Measurements from ENCODE around the gene APAF1.
A peak's percentile ranks its signal among the peaks of the same experiment; 100 is the strongest.

Gene APAF1

DNA sequence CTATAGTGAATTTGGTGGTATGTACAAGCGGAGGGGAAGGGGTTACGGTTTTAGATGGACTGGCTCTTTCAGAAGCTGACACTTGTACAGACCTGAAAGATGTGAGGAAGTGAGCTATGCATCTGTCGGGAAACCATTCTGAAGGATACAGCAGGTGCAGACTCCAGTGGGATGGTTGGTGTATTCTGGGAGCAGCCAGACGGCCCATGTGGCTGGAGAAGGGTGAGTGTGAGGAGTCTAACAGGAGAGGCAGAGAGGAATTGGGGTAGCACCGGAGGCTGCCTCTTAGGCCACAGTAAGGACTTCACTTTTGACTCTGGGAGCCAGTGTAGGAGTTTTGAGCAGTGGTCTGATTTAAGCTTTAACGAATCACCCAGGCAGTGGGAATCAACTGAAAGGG is 90.7 kb downstream of the APAF1 start (continued):
- no peak for TF ChIP-seq ZNF555 (tag by site-specific recombination; conservative IDR thresholded peaks at IDR 0.05)
- TF ChIP-seq MEIS1 (CRISPR knock-in tag; IDR thresholded peaks at IDR 0.05; ENCODE audit: borderline replicate concordance): no peak
- no peak for TF ChIP-seq ZNF112 (tag by site-specific recombination; IDR thresholded peaks at IDR 0.05)
- no peak for TF ChIP-seq ZNF660 (tag by site-specific recombination; IDR thresholded peaks at IDR 0.05)
- TF ChIP-seq HOXD13 (CRISPR knock-in tag; IDR thresholded peaks at IDR 0.05; ENCODE audit: borderline replicate concordance): no peak
- TF ChIP-seq ZNF121 (tag by site-specific recombination; IDR thresholded peaks at IDR 0.05): no peak
- no peak for TF ChIP-seq ZFP41 (tag by site-specific recombination; IDR thresholded peaks at IDR 0.05; ENCODE audit: borderline replicate concordance)
- TF ChIP-seq, protein P1, sequence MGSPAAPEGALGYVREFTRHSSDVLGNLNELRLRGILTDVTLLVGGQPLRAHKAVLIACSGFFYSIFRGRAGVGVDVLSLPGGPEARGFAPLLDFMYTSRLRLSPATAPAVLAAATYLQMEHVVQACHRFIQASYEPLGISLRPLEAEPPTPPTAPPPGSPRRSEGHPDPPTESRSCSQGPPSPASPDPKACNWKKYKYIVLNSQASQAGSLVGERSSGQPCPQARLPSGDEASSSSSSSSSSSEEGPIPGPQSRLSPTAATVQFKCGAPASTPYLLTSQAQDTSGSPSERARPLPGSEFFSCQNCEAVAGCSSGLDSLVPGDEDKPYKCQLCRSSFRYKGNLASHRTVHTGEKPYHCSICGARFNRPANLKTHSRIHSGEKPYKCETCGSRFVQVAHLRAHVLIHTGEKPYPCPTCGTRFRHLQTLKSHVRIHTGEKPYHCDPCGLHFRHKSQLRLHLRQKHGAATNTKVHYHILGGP (tag by site-specific recombination; IDR thresholded peaks at IDR 0.05): no peak
- TF ChIP-seq KLF16 (tag by site-specific recombination; IDR thresholded peaks at IDR 0.05): no peak
- TF ChIP-seq ZNF175 (tag by site-specific recombination; IDR thresholded peaks at IDR 0.05): no peak
- no peak for TF ChIP-seq ZNF133 (tag by site-specific recombination; IDR thresholded peaks at IDR 0.05)

DNA sequence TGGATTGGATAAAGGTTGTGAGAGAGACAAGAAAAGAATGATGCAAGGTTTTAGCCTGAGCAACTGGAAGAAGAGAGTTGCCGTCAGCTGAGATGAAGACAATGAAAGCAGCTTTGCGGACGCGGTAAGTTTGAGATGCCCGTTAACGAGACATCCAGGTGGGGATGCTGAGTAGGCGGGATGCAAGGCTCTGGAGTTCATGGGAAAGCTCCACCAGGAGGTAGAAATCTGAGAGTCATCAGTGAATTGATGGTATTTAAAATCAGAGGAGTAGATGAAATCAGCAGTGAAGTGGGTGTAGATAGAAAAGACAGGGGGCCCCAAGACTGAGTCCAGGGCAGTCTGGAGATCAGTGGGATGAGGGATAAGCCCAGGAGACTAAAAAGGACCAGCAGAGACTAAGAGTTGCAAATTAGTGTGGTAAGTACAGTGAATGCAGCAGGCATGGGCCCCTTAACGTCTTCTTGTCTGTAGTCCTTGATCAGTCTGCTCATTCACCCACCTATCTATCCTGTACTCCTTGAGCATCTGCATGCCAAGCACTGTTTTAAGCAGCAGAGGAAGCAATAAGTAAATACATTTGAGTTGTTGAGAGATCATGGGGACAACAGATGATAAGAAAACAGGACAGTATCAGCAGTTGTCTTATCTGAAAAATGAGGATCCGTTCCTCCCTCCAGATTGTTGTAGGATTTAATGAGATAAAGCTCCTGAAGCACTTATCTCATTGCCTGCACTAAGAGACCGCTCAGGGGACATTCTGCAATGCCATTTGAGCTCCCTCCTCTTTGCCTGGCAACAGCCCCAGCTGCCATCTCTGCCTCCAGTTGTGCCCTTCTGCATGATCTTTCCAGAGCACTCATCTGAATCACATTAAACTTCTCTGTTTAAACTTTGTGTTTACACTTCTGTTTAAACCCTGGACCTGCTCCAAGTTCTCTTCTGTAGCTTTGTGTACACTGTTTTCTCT is 91.5 kb downstream of the APAF1 start:
- ChIA-PET POLR2A (no interaction called here), CTCF (interaction anchor here (0.6 to 1.5 kb wide), 4 partner anchors 37 to 239 kb away, joined by 3 to 6 read pairs (median 4); no protein-coding TSS in a partner anchor)
- no peaks in the 10 kb centered on the region for H3K9me3 ChIP-seq (ENCODE audit: control insufficient read depth, insufficient read depth, low read depth, low read length)
- no peak overlapping the region for H3K4me3 ChIP-seq (ENCODE audit: low read depth, low read length)
- peaks cover 14% of the 10 kb centered on the region; the same call in 1 of the 2 replicates for H3K4me1 ChIP-seq (ENCODE audit: control insufficient read depth, insufficient read depth, low read length)
- TF ChIP-seq ZNF404 (tag by site-specific recombination; IDR thresholded peaks at IDR 0.05) (no peak), OSR2 (tag by site-specific recombination; IDR thresholded peaks at IDR 0.05) (peak; percentile 46; the same call in 1 of the 2 replicates)
- H3K27ac ChIP-seq (ENCODE audit: extremely low read depth, low read depth, low read length): no peak overlapping the region
- H3K36me3 ChIP-seq (ENCODE audit: control insufficient read depth in 2 of 2, insufficient read depth in 1 of 2, low read length in 2 of 2): peaks cover 9 to 18% of the 10 kb centered on the region in 2 experiments; a peak in 2 of 3 replicates

DNA sequence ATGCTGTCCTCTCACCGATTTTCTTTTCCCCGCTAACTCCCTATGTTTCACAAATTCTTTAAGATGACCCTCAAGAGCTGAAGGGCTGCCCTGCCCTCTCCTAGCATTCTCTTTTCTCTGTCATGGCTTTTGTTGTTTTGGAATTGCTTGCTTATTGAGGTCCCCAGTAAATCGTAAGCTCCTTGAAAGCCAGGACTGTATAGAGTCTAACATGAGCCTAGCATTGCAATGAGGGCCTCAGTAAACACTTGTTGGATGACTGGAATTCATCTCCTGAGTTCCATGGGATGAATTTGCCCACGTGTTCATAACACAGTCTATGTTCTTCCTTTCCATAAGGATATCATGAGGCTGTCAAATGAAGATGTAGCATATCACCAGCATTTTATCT is 92.2 kb downstream of the APAF1 start:
- H3K36me3 ChIP-seq (ENCODE audit: control insufficient read depth in 2 of 2, insufficient read depth in 1 of 2, low read length in 2 of 2): peaks cover 9 to 13% of the 10 kb centered on the region in 2 experiments; a peak in 2 of 3 replicates
- CTCF ChIA-PET: interaction anchor here (0.6 to 1.0 kb wide), 2 partner anchors 77 to 202 kb away, joined by 3 to 4 read pairs; no protein-coding TSS in a partner anchor
- H3K9me3 ChIP-seq (ENCODE audit: control insufficient read depth, insufficient read depth, low read depth, low read length): no peaks in the 10 kb centered on the region
- no peak overlapping the region for H3K4me3 ChIP-seq (ENCODE audit: low read depth, low read length)
- H3K4me1 ChIP-seq (ENCODE audit: control insufficient read depth, insufficient read depth, low read length): peaks cover 16% of the 10 kb centered on the region; the same call in 1 of the 2 replicates
- POLR2A ChIA-PET: no interaction called here
- H3K27ac ChIP-seq (ENCODE audit: extremely low read depth, low read depth, low read length): 0 out of 2 replicates have a peak overlapping the region, but pooled peaks have one; percentile 31
- no peak for TF ChIP-seq ZNF221 (tag by site-specific recombination; IDR thresholded peaks at IDR 0.05; ENCODE audit: borderline replicate concordance)
- no peak for TF ChIP-seq PRDM2 (tag by site-specific recombination; IDR thresholded peaks at IDR 0.05; ENCODE audit: borderline replicate concordance)
- TF ChIP-seq HOXD13 (CRISPR knock-in tag; IDR thresholded peaks at IDR 0.05; ENCODE audit: borderline replicate concordance): no peak
- peak; percentile 55; the same call in 1 of the 2 replicates for TF ChIP-seq SCRT2 (tag by site-specific recombination; IDR thresholded peaks at IDR 0.05)
- TF ChIP-seq ZNF549 (tag by site-specific recombination; IDR thresholded peaks at IDR 0.05): no peak
- TF ChIP-seq ZNF274 (IDR thresholded peaks at IDR 0.05; ENCODE audit: low read length): no peak
- TF ChIP-seq ZNF274 (tag by site-specific recombination; IDR thresholded peaks at IDR 0.05; ENCODE audit: borderline replicate concordance): no peak
- TF ChIP-seq, protein P2, sequence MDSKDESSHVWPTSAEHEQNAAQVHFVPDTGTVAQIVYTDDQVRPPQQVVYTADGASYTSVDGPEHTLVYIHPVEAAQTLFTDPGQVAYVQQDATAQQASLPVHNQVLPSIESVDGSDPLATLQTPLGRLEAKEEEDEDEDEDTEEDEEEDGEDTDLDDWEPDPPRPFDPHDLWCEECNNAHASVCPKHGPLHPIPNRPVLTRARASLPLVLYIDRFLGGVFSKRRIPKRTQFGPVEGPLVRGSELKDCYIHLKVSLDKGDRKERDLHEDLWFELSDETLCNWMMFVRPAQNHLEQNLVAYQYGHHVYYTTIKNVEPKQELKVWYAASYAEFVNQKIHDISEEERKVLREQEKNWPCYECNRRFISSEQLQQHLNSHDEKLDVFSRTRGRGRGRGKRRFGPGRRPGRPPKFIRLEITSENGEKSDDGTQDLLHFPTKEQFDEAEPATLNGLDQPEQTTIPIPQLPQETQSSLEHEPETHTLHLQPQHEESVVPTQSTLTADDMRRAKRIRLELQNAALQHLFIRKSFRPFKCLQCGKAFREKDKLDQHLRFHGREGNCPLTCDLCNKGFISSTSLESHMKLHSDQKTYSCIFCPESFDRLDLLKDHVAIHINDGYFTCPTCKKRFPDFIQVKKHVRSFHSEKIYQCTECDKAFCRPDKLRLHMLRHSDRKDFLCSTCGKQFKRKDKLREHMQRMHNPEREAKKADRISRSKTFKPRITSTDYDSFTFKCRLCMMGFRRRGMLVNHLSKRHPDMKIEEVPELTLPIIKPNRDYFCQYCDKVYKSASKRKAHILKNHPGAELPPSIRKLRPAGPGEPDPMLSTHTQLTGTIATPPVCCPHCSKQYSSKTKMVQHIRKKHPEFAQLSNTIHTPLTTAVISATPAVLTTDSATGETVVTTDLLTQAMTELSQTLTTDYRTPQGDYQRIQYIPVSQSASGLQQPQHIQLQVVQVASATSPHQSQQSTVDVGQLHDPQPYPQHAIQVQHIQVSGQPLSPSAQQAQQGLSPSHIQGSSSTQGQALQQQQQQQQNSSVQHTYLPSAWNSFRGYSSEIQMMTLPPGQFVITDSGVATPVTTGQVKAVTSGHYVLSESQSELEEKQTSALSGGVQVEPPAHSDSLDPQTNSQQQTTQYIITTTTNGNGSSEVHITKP (tag by site-specific recombination; IDR thresholded peaks at IDR 0.05): no peak
- TF ChIP-seq ZNF416 (tag by site-specific recombination; IDR thresholded peaks at IDR 0.05): no peak
